Measurements from ENCODE around the gene ARL8A.

The ARL8A gene

DNA sequence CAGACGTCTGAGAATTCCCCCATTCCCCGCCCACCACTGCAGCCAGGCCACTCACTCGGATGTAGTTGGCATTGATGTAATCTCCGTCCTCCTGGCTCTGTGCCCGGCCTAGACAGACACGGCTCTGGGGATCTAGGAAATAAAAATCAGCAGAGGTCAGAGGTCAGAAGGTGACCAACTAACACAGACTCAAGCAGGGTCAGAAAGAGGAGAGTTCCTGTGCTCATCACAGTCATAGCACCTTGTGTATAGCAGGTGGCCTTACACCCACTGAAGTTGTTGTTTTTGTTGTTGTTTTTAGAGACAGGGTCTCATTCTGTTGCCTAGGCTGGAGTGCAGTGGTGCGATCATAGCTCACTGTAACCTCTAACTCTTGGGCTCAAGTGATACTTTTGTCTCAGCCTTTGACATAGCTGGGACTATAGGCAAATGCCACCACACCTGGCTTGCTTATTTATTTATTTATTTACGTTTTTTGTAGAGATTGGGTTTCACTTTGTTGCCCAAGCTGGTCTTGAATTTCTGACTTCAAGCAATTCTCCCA lies 11.0 kb upstream of the ARL8A start:
- DNase-seq: peak; percentile 17
- in situ Hi-C loops (cut with HindIII; ENCODE audit: low pct_ligation_motif_present, low sequenced_read_pairs): no loop called here
- TF ChIP-seq, protein P1, sequence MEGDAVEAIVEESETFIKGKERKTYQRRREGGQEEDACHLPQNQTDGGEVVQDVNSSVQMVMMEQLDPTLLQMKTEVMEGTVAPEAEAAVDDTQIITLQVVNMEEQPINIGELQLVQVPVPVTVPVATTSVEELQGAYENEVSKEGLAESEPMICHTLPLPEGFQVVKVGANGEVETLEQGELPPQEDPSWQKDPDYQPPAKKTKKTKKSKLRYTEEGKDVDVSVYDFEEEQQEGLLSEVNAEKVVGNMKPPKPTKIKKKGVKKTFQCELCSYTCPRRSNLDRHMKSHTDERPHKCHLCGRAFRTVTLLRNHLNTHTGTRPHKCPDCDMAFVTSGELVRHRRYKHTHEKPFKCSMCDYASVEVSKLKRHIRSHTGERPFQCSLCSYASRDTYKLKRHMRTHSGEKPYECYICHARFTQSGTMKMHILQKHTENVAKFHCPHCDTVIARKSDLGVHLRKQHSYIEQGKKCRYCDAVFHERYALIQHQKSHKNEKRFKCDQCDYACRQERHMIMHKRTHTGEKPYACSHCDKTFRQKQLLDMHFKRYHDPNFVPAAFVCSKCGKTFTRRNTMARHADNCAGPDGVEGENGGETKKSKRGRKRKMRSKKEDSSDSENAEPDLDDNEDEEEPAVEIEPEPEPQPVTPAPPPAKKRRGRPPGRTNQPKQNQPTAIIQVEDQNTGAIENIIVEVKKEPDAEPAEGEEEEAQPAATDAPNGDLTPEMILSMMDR (IDR thresholded peaks at IDR 0.05; ENCODE audit: low read depth, low read length, missing control alignments): no peak
- no peak overlapping the region for H3K27ac ChIP-seq
- no peaks in the 10 kb centered on the region for H3K27me3 ChIP-seq (replicated peaks)
- no peaks in the 10 kb centered on the region for H3K36me3 ChIP-seq (replicated peaks)
- no peak overlapping the region for H3K4me3 ChIP-seq (ENCODE audit: low read depth, low read length)

DNA sequence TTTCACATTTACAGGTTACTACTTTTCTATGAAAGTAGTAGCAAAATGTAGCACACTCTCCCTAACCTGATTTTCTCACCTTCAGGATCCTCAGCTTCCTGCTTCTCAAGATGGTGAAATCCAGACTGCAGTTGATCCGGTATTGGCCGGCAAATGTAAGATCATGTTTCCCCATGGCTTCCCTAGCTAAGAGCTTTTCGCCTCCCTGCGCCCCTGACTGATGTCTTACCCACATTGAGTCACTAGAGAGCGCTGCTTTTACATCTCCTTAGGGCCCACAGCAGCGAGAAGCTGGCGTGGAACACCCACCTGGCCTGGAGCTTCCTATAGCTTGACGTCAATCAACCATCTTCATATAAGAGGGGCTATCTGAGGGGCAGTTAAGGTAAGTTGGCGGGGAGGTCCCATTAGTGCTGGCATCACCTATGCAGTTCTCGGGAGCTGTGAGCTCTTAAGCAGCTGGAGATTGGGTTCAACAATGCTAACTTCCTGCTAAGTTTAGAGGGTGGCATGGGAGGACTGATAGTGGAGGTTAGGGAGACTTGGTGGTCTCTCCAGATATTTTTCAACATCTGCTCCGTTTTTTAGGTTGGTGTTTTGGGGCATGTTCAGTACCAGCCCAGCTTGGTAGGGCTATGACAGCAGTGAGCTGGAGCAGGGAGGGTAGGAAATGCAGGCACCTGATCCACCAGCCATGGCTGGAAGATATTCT lies 10.4 kb upstream of the ARL8A start:
- TF ChIP-seq, protein P1 (IDR thresholded peaks at IDR 0.05; ENCODE audit: low read depth, low read length, missing control alignments): peak; percentile 71
- no peak overlapping the region for H3K27ac ChIP-seq
- in situ Hi-C loops (cut with HindIII; ENCODE audit: low pct_ligation_motif_present, low sequenced_read_pairs): no loop called here
- H3K4me3 ChIP-seq (ENCODE audit: low read depth, low read length): no peak overlapping the region
- peak; percentile 66 for DNase-seq
- no peaks in the 10 kb centered on the region for H3K27me3 ChIP-seq (replicated peaks)
- H3K36me3 ChIP-seq (replicated peaks): no peaks in the 10 kb centered on the region

GRCh38 chr1:202154148-202154765 lies 9.7 kb upstream of the ARL8A start:
- TF ChIP-seq, protein P1 (IDR thresholded peaks at IDR 0.05; ENCODE audit: low read depth, low read length, missing control alignments): no peak
- no peak overlapping the region for H3K4me3 ChIP-seq (ENCODE audit: low read depth, low read length)
- DNase-seq: no peak
- no peaks in the 10 kb centered on the region for H3K27me3 ChIP-seq (replicated peaks)
- no peak overlapping the region for H3K27ac ChIP-seq
- in situ Hi-C loops (cut with HindIII; ENCODE audit: low pct_ligation_motif_present, low sequenced_read_pairs): no loop called here
- H3K36me3 ChIP-seq (replicated peaks): no peaks in the 10 kb centered on the region

GRCh38 chr1:202153284-202153683 lies 8.7 kb upstream of the ARL8A start:
- TF ChIP-seq, protein P1 (IDR thresholded peaks at IDR 0.05; ENCODE audit: low read depth, low read length, missing control alignments): no peak
- in situ Hi-C loops (cut with HindIII; ENCODE audit: low pct_ligation_motif_present, low sequenced_read_pairs): no loop called here
- Histone ChIP-seq H3K27me3 (replicated peaks) (no peaks in the 10 kb centered on the region), H3K4me3 (ENCODE audit: low read depth, low read length) (no peak overlapping the region), H3K27ac (no peak overlapping the region), H3K36me3 (replicated peaks) (no peaks in the 10 kb centered on the region)
- DNase-seq: no peak

- Histone ChIP-seq H3K36me3 (replicated peaks) (no peaks in the 10 kb centered on the region), H3K27me3 (replicated peaks) (no peaks in the 10 kb centered on the region), H3K4me3 (ENCODE audit: low read depth, low read length) (no peak overlapping the region), H3K27ac (no peak overlapping the region)
- TF ChIP-seq, protein P1 (IDR thresholded peaks at IDR 0.05; ENCODE audit: low read depth, low read length, missing control alignments): no peak
- in situ Hi-C loops (cut with HindIII; ENCODE audit: low pct_ligation_motif_present, low sequenced_read_pairs): no loop called here
- no peak for DNase-seq
These were observed 7.9 kb upstream of the ARL8A start for GRCh38 chr1:202152399-202152798.

Measured in brain microvascular endothelial cell (primary cell).